ENCODE results near the gene ATP9A.

Gene ATP9A

DNA sequence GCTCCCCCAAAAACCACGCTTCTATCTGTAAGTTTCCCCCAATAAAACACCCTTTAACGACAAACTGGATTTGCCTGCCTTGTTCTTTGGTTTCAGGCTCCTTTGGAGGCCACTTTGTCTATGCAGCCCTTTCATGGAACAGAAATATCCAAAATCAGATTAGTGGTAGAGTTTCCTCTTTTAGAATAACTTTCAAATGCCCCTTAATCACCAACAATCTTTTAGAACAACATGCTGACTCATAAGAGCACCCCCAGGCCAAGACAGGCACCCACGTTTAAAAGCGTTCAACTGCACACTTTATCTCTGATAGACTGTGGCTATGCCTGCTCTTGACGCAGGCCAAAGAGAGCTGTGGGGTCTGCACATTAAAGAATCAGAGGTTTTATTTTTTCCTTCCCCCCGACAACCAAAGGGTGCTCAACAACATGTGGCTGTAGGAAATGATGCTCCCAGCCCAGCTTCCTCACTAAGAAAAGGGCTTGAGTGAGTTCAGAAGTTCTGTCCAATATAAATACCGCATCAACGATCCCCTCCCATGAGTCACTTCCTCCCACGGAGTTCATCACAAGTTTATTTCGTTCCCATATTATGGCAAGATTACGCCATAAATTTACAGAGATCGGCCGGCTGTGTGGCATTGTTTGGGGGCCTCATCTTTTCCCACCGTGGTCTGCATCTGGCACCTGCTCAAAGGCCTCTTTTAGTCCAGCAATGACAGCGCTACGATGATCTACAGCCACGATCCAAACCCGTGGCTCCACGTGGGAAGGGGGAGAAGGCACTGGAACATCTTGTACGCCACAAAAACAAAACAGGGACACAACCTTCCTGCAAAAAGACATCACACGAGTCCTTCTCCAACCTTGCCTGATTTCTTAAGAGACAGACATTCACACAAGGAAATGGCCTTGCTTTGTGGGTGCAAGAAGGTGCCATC, 136.9 kb downstream of the ATP9A start:
- Histone ChIP-seq H3K4me2 (peak overlapping the region; percentile 65 to 97 (median 86)), H3K27me3 (peaks cover 0 to 44% (median 0%) of the 10 kb centered on the region in 11 experiments; a peak in 4 of 22 replicates), H3K36me3 (no peaks in the 10 kb centered on the region; a peak in 1 of 22 replicates), H3K9me3 (replicated peaks in 1 of 11) (peaks cover 0 to 6% (median 0%) of the 10 kb centered on the region in 11 experiments; a peak in 2 of 22 replicates), H3K4me3 (peak overlapping the region in 5 of 10 experiments; percentile 8 to 37 (median 32); a peak in 8 of 20 replicates), H4K20me1 (peaks cover 0 to 32% (median 0%) of the 10 kb centered on the region in 11 experiments; a peak in 3 of 22 replicates), H3K4me1 (peaks cover 32 to 77% (median 63%) of the 10 kb centered on the region in 10 experiments), H3K27ac (peak overlapping the region in 9 of 11 experiments; percentile 64 to 87 (median 76); a peak in 19 of 22 replicates), H3K9ac (peak overlapping the region in 9 of 11 experiments; percentile 26 to 76 (median 62); a peak in 18 of 22 replicates)
- TF ChIP-seq Cebpa-rat (IDR thresholded peaks at IDR 0.05), result peak in 8 of 11 experiments; percentile 53 to 83 (median 72); a peak in 15 of 22 replicates

DNA sequence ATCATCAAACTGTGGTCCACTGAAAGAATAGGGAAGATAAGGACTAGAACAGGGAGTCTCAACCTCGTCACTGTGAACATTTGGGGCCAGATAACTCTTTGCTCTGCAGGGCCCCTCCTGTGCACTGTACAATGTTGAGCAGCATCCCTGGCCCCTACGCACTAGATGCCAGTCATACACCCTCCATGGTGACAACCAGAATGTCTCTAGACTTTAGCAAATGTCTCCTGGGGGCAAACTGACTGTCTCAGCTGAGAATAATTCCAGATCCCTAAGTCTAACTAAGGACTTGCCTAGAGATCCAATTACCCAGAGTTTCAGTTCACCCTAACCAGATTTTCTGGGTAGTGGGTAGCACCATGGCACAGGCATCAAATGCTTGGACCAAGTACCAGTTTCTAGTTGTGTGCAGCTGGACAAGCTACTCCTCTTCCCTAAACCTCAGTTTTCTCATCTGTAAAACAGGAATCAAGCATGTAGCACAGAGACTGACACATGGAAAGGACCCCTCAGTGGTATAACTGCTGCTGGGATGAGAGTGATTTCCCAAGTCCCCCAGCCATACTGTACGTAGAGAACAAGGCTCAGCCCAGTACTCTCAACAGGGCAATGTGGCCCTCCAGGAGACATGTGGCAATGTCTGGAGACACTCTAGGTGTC, 138.7 kb downstream of the ATP9A start:
- Histone ChIP-seq H3K36me3 (no peaks in the 10 kb centered on the region), H3K9ac (no peak overlapping the region), H3K27ac (peak overlapping the region in 6 of 11 experiments; percentile 40 to 87 (median 78); a peak in 12 of 22 replicates), H3K27me3 (peaks cover 0 to 44% (median 0%) of the 10 kb centered on the region in 11 experiments; a peak in 4 of 22 replicates), H3K4me3 (no peak overlapping the region), H3K9me3 (replicated peaks in 1 of 11) (peaks cover 0 to 6% (median 0%) of the 10 kb centered on the region in 11 experiments; a peak in 1 of 22 replicates), H3K4me1 (peaks cover 32 to 67% (median 57%) of the 10 kb centered on the region in 10 experiments), H3K4me2 (peak overlapping the region; percentile 65 to 97 (median 86)), H4K20me1 (peaks cover 0 to 40% (median 0%) of the 10 kb centered on the region in 11 experiments; a peak in 3 of 22 replicates)
- TF ChIP-seq Cebpa-rat (IDR thresholded peaks at IDR 0.05), result no peak

DNA sequence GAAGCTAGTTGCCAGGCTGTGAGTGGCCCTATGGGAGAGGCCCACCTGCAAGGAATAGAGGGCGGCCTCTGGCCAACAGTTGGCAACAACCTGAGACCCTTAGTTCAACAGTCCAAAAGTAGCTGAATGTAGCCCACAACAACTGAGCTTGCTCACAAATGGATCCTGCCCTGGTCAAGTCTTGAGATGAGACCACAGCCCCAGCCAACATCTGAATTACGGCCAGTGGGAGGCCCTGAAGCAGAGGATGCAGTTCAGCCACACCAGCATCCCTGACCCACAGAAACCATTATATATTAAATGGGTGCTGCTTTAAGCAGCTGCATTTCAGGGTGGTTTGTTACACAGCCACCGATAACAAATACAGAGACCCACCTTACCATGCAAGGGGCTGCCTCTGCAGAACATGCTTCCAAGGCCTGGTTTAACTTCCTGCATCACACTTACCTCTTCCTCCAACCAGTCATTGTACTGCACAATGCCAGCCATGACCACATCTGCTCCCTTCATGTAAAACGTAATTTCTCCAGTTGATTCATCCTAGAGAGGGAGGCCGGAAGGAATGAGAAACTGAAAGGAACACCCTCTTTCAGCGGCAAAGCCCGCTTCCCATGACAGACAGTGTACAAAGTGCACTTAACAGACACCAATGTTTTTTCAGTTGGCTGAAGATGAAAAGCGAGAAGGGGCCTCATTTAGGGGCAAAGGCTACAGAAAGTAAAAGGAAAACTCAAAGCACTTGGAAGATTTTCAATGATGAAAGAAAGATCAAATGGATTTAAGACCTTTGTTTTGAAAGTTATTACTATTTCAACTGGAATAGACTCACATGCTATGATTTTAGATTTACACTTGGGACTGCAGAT, 139.4 kb downstream of the ATP9A start:
- peak overlapping the region in 6 of 11 experiments; percentile 40 to 87 (median 78); a peak in 12 of 22 replicates for H3K27ac ChIP-seq
- H3K9me3 ChIP-seq (replicated peaks in 1 of 11), result peaks cover 0 to 6% (median 0%) of the 10 kb centered on the region in 11 experiments; a peak in 1 of 22 replicates
- peaks cover 32 to 63% (median 55%) of the 10 kb centered on the region in 10 experiments for H3K4me1 ChIP-seq
- peaks cover 0 to 38% (median 0%) of the 10 kb centered on the region in 11 experiments; a peak in 4 of 22 replicates for H3K27me3 ChIP-seq
- no peaks in the 10 kb centered on the region for H3K36me3 ChIP-seq
- H3K9ac ChIP-seq, result no peak overlapping the region
- H4K20me1 ChIP-seq, result peaks cover 0 to 40% (median 0%) of the 10 kb centered on the region in 11 experiments; a peak in 3 of 22 replicates
- peak overlapping the region; percentile 45 to 97 (median 85) for H3K4me2 ChIP-seq
- H3K4me3 ChIP-seq, result no peak overlapping the region
- no peak for TF ChIP-seq Cebpa-rat (IDR thresholded peaks at IDR 0.05)

DNA sequence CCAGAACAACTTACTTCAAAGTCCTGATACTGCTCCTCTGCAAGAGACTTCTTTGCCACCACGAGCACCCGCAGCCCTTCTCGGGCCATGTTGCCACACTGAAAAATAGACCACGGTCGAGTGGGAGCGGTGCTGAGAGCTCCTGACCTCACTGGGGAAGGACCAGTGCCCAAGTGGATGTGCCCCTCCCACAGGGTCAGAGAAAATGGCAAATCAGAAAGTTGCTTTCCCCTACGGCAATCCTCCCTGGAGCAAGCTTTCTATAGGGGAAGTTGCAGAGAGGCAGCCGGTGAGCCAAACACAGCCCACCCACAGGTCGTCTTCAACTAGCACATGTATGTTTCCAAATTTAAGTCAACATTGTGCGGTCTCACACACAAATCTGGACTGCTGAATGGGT, 140.6 kb downstream of the ATP9A start:
- H3K4me1 ChIP-seq, result peaks cover 32 to 53% (median 48%) of the 10 kb centered on the region in 10 experiments
- H3K36me3 ChIP-seq, result no peaks in the 10 kb centered on the region
- no peak for TF ChIP-seq Cebpa-rat (IDR thresholded peaks at IDR 0.05)
- H3K27me3 ChIP-seq, result peaks cover 0 to 29% (median 0%) of the 10 kb centered on the region in 11 experiments; a peak in 4 of 22 replicates
- peaks cover 0 to 39% (median 0%) of the 10 kb centered on the region in 11 experiments; a peak in 3 of 22 replicates for H4K20me1 ChIP-seq
- no peak overlapping the region for H3K4me2 ChIP-seq
- H3K9me3 ChIP-seq (replicated peaks in 1 of 11), result peaks cover 0 to 6% (median 0%) of the 10 kb centered on the region in 11 experiments; a peak in 1 of 22 replicates
- no peak overlapping the region for H3K4me3 ChIP-seq
- H3K27ac ChIP-seq, result no peak overlapping the region
- H3K9ac ChIP-seq, result no peak overlapping the region

DNA sequence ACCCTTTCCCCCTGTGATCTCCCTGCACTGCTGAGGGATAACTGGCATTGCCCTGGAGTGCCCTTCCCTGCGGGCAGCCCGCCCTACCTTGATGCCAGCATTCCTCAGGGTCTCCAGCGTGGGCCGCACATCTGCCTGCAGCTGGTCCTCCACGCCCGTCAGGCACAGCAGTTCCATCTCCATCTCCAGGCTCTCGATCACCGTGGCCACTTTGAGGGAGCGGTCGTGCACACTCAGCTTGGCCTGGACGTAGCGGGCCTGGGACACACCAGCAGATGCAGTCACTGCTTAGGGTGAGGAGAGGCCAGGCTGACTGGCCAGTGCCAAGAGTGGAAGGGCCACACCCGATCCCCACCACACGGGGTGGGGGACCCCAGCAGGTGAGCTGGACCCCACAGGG, 143.1 kb downstream of the ATP9A start:
- no peak overlapping the region for H3K4me2 ChIP-seq
- H4K20me1 ChIP-seq, result peaks cover 0 to 14% (median 0%) of the 10 kb centered on the region in 11 experiments; a peak in 1 of 22 replicates
- H3K27me3 ChIP-seq, result peaks cover 0 to 16% (median 0%) of the 10 kb centered on the region in 11 experiments; a peak in 3 of 22 replicates
- H3K9me3 ChIP-seq (replicated peaks in 1 of 11), result peaks cover 0 to 6% (median 0%) of the 10 kb centered on the region in 11 experiments; a peak in 1 of 22 replicates
- no peak overlapping the region for H3K9ac ChIP-seq
- no peak overlapping the region for H3K4me3 ChIP-seq
- TF ChIP-seq Cebpa-rat (IDR thresholded peaks at IDR 0.05), result no peak
- H3K36me3 ChIP-seq, result no peaks in the 10 kb centered on the region
- peaks cover 14 to 28% (median 24%) of the 10 kb centered on the region in 10 experiments for H3K4me1 ChIP-seq
- peak overlapping the region in 1 of 11 experiments; percentile 12; a peak in 1 of 22 replicates for H3K27ac ChIP-seq

DNA sequence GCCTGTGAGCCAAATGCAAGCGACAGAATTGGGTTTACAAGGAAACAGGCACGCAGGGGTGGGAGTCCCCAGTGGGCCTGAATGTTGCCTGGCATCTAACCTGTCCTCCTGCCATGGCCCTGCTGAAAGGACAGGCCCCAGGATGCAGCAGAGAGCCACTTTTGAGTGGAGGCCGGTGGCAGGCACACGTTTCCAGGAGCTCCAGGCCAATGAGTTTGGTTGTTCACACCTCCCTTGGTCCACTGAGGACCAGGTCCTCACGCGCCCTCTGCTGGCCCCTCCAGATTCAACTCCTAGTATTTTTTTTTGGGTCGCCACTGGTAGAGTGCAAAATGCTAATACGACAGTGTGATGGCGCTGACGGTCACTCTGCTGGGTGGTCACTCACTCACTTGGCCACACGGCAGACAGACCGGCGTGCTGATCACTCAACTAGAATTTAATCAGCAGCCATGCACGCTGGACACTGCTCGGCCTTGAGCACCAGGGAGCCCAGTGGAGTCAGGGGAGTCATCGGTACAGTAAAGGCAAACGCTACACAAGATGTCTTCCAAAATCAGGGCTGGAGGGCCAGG, 143.9 kb downstream of the ATP9A start:
- H4K20me1 ChIP-seq, result peaks cover 0 to 13% (median 0%) of the 10 kb centered on the region in 11 experiments; a peak in 1 of 22 replicates
- H3K4me3 ChIP-seq, result no peak overlapping the region
- no peak overlapping the region for H3K9ac ChIP-seq
- H3K27me3 ChIP-seq, result peaks cover 0 to 7% (median 0%) of the 10 kb centered on the region in 11 experiments; a peak in 3 of 22 replicates
- H3K9me3 ChIP-seq (replicated peaks in 1 of 11), result peaks cover 0 to 6% (median 0%) of the 10 kb centered on the region in 11 experiments; a peak in 1 of 22 replicates
- H3K4me1 ChIP-seq, result peaks cover 8 to 19% (median 15%) of the 10 kb centered on the region in 10 experiments
- H3K36me3 ChIP-seq, result no peaks in the 10 kb centered on the region
- TF ChIP-seq Cebpa-rat (IDR thresholded peaks at IDR 0.05), result no peak
- 0 out of 22 replicates have a peak overlapping the region, but pooled peaks of 1 of the 11 experiments have one; percentile 5 for H3K27ac ChIP-seq
- H3K4me2 ChIP-seq, result peak overlapping the region in 8 of 11 experiments; percentile 5 to 46 (median 26); a peak in 10 of 22 replicates

DNA sequence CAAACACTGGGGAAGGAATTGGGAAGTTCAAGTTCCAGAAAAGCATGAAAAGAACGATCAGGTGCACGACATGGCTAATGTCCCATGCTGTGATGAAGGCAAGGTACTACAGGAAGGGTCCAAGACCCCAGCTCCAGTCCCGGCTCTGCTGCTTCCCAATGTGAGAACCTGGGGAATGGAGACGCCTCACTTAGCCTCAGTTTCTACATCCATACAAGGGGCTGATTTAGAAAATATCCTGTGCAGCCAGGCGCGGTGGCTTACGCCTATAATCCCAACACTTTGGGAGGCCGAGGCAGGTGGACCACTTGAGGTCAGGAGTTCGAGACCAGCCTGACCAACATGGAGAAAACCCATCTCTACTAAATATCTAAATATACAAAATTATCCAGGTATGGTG, 144.9 kb downstream of the ATP9A start:
- H3K27me3 ChIP-seq, result peaks cover 0 to 2% (median 0%) of the 10 kb centered on the region in 11 experiments; a peak in 1 of 22 replicates
- H3K4me2 ChIP-seq, result no peak overlapping the region
- H3K36me3 ChIP-seq, result peaks cover 0 to 3% (median 0%) of the 10 kb centered on the region in 11 experiments; a peak in 3 of 22 replicates
- peaks cover 0 to 10% (median 5%) of the 10 kb centered on the region in 10 experiments; a peak in 13 of 20 replicates for H3K4me1 ChIP-seq
- no peak overlapping the region for H3K9ac ChIP-seq
- TF ChIP-seq Cebpa-rat (IDR thresholded peaks at IDR 0.05), result no peak
- peaks cover 0 to 9% (median 0%) of the 10 kb centered on the region in 11 experiments; a peak in 1 of 22 replicates for H4K20me1 ChIP-seq
- no peak overlapping the region for H3K27ac ChIP-seq
- H3K9me3 ChIP-seq (replicated peaks in 1 of 11), result no peaks in the 10 kb centered on the region
- H3K4me3 ChIP-seq, result no peak overlapping the region
